GM18520 (cell line): ENCODE data around the gene SPECC1.
A peak's percentile ranks its signal among the peaks of the same experiment; 100 is the strongest.
"Not testable (repeated sequence)": the region's sequence is repeated elsewhere in the genome, so short reads cannot be mapped to it uniquely, and the experiment has no call there.

Experiments
- ATAC-seq: cut with Tn5 transposase; IDR thresholded peaks from one replicate; pipeline ENCODE4 v1.9.1; 2021; ENCODE audit not compliant: unreplicated experiment

SPECC1 gene

DNA sequence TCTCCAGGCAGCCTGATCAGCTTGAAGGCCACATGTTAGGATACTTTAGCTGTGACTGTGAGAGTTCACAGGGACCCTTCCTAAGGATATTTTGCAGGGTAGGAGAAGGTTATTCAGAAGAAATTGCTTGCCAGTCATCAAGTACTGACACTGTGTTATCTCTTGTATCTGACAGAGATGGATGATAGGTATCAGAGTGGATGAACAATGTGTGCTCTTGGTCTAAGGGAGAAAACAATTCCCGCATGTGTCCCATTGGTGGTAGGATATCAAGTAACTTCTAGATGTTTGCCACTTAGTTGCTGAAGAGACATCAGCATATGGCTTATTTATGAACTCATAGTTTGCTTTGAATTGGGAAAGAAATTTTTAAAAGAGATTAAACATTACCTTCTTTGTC is 219.3 kb downstream of the SPECC1 start:
- no peak for ATAC-seq

DNA sequence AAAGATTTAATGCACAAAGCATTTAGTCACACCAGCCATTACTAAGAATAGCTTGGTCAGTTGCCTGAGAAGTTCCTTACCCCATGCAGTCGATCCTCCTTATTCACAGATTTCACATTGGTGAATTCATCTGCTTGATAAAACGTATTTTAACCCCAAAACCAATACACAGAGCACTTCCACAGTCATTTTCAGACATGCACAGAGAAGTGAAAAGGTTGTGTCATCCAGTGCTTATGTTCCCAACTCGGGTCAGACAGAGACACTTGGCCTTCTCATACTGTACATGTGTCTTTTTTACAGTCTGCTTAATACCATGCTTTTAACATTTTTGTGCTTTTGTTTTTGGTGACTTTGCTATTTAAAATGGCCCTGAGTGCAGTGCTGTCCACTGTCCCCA is 219.7 kb downstream of the SPECC1 start:
- no peak for ATAC-seq

DNA sequence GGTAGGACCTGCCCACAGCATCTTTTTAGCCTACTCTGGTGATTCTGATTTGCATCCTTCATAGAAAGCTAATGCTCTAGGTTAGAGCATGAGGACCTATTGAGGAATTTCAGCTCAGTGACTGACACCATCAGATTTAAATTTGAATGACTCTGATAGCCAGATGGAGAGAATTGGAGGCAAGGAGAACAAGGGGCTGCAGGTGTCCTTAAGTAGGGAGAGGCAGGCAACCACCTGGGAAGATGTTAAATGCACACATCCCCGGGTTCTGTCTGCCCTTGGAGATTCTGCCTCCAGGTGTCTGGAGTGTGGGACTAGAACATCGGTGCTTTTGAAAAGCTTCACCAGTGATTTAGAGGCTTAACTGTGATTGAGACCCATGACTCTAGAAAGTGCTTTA is 221.8 kb downstream of the SPECC1 start:
- no peak for ATAC-seq

DNA sequence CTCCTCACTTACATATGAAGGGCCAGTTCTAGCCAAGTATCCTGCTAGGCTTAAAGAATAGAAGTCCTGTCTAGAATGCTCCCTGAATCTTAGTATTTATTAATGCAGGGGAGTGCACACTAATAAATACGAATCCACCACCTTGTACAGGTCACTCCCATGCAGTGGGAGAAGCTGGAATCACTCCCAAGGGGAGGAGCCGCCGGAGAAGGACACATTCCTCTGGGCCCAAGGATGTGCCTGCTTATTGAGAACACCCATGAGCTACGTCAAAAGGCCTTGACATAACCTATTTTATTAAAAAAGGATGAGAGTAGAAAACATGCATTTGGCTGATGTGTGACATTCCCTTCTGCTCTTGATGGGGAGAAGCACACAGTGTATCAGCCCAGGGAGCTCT is 223.5 kb downstream of the SPECC1 start:
- ATAC-seq = no peak

DNA sequence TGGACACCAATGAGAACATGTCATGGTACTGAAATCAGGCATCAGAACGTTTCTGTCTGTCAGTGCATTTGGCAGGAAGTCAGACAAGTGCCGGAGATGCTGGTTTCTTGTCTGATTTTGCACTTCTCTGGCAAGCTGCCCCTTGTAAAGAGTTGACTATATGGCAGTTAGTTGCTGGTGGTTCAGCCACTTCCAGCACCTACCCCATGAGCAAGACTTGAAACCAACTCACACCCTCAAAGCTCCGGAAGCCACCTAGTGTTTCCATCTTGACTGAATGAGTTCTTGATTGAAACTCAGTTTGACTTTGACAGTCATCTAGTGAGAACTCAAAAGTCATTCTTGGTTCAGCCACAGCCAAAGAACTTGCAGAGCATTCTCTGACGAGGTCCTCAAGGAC is 225.1 kb downstream of the SPECC1 start:
- peak; percentile 82 for ATAC-seq

DNA sequence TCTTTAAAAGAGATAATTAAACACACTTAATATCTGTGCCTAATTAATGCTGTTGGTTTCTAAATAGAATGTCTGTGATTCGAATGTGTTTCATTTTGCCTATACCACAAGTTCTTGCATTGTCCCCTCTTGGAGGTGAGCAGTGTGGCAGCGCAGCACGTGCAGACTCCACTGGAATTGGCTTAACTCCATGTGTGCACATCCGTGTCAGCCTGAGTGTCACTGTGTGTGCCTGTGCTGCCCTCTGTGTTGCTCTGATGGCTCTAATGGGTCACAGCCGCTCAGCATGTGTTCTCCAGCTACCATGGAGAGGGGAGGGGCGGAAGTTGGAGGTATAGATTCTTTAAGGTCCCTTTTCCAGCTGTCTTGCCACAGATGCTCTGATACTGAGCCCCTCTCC is 226.6 kb downstream of the SPECC1 start:
- no peak for ATAC-seq

DNA sequence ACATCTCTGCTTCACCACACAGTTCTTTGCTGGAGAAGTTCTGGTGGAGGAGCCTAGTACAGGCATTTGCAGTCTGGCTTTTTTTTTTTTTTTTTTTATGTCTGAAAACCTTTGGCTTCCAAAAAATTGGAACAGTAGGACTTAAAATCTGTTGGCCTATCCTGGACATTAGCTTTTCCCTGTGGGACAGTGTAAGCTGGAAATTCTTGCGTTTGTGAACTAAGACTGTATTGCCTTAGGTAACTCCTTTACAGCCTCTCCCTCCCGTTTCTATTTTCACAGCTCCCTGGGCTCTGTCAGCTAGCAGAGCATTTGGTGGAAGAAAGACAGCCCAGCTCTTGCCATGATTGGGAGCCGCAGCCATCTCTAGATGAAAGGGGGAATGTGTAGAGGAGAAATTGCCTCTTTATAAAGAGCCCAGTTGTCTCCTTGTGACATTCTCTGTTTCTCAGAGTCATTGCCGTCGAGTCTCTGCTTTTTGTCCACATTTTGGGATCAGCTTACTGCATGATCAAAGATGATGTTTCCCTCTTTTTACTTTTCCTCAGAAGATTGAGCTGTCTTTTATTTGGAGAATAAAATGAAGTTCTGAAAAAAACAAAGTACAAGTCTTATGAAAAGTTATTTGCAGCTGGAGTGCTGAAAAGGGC is 227.5 kb downstream of the SPECC1 start:
- no peak for ATAC-seq

DNA sequence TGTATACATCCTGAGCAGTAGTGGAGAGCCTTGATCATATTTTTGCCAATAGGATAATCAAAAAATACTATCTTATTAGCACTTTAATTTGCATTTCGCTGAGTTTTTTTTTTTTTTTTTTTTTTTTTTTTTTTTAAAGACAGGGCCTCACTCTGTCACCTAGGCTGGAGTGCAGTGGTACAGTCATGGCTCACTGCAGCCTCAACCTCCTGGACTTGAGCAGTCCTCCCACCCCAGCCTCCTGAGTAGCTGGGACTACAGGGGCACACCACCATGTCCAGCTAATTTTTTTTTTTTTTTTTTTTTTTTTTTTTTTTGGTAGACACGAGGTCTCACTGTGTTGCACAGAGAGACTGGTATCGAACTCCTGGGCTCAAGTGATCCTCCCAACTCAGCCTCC is 230.6 kb downstream of the SPECC1 start:
- ATAC-seq = not testable (repeated sequence)

DNA sequence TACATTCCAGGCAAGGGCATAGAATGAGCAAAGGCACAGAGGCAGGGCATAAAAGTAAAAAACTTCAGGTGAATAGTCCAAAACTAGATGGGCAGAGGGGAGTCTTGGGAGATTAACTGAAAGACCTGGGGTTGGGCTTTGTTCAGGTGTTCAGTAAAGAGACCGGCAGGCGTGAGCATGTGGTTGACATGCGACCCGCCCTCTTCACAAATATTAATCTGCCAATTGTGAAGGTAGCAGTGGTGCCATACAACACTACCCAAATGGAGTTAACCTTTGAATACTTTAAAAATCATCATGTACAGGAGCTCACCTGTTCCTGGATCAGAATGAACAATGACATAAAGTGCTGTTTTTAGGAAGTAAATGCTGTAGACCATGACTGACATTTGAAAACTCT is 232.7 kb downstream of the SPECC1 start:
- ATAC-seq = no peak

DNA sequence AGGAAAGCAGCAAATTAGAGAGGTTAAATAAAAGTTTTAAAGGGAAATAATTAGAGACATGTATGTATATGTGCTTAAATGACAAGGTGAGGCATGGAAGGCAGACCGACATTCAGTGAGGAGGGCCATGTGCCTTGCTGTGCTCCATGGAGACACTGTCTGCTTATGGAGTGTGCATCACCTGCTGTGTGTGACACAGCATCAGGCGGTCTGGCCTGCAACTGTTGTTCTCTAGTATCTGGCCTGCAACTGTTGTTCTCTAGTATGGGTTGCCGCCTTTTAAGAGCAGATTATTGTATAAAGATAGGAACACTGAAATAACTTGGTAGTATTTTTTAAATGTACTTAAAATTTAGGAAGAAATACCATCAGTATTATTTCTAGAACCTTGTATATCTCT is 233.1 kb downstream of the SPECC1 start:
- no peak for ATAC-seq

DNA sequence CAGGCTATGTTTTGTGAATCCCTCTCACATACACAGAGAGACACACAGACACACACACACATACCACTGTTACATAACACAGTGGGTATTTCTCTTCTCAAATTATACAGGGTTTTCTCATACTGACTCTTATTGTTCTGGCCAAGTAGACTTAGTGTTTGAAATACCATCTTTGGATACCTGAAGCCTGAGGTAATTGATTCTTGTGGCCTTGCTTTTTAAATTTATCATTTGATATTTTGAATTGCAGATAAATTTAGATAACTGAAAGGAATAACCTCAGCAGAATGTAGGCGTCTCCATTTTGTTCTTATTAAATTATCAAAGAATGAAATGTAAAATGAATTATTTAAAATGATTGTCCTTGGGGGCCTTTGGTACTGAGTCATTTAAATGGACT is 234.4 kb downstream of the SPECC1 start:
- no peak for ATAC-seq

DNA sequence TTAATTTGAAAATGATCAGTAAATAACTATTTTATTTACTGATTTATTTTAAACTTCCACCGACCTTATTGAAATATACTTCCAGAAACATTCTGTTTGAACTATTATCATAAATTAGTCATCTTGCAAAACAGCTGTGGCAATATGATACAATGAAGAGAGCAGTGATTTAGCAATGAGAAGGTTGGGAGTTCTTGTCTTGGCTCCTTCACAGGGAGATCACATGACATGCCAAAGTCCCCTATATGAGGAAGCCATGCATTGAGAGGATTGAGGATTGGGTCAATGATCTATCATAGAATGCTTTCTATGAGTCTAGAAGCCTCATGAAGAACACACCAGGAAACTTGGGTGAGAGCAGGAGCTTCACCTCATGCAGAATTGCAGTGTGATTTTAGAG is 235.5 kb downstream of the SPECC1 start:
- ATAC-seq = no peak

DNA sequence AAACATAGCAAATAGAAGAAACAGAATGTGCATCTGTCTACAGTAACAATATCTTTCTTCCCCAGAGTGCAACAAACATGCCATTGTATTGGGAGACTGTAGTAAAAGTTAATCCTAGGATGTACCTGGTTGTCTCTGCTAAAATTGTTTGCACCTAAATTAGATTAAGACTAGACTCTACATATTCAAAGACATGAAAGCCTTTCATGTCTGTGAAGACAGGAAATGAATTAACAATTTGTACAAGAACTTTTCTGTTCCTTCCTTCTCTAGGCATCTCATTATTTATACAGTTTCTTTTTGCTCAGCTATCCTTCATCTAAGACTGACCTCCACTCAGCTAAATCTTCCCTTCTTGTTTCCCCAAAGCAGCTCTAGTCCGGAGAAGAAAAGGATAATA is 237.5 kb downstream of the SPECC1 start:
- ATAC-seq = no peak

DNA sequence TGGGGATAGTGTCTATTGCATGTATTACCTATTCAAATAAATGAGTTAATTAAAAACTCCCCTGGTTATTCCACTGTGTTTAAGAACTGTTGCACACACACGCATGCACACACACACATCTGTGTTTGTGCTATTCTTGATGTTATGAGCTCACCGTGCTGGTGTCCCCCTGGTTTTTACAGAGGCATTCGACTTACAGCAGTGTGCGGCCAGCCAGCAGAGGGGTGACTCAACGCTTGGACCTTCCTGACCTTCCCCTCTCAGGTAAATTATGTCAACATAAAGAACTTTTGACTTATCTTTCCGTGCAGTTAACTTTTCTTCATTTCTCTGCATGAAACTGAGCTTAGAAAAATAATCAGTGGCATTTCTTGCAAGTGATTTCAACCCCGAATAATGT is 244.2 kb downstream of the SPECC1 start:
- no peak for ATAC-seq

DNA sequence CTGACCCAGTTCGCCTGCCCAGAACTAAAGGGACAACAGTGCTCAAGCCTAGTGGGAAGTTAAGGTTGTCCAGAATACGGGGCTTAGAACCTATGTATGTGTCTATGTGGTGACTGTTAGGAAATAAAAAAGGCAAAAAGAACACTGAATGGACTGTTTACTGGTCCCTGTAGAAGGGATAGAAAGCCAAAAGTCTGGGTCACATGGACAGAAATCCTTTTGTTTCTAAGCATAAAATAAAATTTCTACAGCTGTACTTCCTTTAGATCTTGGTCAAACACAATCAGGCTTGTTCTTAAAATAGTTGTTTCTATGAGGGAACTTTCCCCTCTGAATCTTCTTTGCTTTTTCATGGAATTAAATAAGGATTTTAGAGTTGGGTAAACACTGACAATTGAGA is 245.4 kb downstream of the SPECC1 start:
- no peak for ATAC-seq

DNA sequence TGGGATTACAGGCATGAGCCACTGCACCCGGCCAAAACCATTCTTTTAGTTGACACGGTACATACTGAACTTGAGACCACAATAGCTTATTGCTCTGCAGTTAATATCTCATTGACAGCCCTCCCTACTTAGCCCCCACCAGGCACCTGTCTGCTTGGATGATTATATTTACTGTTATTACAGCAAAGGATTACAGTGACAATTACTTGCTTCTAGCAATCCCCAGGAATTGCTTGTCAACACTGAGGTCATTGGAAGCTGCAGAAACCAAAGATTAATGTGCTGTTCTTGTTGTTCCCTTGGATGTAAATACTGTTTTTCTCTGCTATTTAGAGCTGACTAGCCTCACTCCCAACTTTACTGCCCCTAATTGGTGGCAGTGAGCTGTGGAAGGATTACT is 247.0 kb downstream of the SPECC1 start:
- ATAC-seq = no peak

DNA sequence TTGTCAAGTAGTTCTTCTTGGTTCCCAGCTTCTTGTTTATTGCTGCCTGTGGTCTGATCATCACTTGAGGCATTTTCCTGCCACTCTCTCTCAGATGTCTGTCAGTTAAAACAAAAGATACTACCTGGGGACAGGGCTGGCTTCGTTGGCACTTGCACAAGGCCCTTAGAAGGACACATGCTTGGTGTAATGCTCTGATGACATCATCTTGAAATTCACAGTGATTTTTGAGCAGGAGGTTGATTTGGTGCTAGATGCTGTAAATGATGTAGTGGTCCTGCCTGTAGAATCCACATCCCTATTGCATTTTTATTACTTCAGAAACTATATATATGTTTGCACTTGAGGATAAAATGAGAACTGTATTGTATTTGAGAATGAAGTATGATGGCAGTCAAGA is 247.8 kb downstream of the SPECC1 start:
- ATAC-seq = no peak

DNA sequence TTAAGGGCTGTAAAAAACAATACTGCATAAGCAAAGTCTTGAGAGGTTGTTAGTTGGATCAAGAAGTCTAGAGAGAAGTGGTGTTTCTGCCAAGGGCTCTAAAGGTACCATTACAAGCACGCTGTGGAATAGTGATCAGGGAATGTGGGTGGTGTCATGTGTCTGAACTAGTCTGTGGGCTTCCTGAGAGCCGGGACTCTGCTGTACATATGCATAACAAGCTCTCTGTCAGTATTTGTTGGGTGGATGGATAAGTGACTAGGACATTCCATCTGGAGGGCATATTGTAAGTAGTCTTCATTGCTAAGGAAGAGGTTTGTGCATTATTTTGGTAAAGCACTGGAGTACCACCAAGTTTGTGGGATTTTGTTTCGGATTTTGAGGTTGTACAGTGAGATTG is 248.6 kb downstream of the SPECC1 start:
- ATAC-seq = no peak

DNA sequence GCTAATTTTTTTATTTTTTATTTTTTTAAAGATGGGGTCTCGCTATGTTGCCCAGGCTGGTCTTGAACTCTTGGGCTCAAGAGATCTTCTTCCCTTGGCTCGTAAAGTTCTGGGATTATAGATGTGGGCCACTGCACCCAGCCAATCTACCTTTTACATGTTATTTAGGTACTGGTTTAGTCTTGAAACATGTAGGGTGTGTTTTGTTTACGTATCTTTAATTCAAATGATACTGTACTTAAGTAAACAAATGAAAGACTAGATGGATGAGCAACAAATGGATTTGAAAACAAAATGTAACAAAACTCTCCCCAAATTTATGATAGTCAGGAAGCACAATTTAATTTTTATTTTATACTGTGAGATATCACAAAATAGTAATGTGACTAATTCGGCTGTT is 250.5 kb downstream of the SPECC1 start:
- ATAC-seq = no peak

DNA sequence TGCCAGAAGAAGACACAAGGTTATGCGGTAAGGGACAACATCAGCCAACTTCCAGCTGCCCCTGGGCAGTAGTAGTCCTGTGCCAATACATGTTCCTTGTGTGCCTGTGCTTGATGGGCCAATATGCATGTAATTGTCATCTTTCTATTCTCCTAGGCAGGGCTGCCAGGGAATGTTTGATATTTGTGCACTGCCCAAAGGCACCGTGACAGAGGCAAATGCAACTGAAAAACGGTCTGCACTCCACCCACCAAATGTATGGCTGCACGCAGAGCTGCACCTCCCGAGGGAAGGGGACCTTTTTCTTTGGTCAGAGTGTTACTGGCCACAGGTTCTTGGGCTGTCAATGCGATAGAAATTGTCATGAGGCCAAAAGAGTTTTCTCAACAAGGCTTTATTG is 251.1 kb downstream of the SPECC1 start:
- no peak for ATAC-seq

DNA sequence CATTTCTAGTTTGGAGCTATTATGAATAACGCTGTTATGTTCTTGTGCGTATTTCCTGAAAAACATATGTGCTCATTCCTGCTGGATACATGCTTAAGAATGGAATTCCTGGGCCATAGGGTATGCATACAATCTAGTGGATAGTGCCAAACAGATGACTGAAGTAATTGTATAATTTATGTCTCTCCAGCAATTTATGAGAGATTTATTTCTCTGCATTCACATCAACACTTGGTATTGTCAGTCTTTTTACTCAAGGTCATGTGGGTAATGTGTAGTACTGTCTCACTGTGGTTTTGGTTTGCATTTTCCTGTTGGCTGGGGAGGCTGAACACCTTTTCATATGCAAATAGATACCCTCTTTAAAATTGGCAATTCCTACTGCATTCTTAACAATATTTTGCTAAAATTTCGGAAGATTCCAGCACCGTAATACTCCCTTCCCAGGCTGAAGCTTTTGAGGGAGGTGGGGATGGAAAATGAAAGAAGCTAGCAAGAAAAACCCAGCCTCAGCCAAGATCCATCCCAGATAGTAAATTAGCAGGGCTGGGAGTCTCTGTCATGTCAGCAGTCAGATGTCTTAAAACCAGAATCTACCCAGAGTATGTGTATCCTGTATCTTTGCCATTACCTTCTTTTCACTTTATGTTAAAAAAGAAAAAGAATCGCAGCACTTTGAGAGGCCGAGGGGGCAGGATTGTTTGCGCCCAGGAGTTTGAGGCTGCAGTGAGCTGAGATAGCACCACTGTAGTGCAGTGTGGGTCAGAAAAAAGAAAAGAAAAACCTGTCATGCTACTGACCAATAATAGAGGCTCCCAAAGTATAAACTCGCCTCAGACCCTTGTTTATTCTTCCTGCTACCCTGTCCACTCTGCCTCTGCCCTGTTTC is 253.3 kb downstream of the SPECC1 start:
- ATAC-seq = no peak

DNA sequence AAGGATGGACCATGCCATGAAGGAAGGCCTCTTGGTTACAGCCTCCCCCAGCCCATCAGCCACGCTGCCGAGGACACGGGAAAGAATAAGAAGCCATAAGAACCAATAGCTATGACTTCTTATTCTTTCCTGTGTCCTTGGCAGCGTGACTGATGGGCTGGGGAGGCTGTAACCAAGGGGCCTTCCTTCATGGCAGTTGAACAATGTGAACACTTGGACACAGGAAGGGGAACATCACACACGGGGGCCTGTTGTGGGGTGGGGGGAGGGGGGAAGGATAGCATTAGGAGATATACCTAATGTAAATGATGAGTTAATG is 253.9 kb downstream of the SPECC1 start:
- not testable (repeated sequence) for ATAC-seq

DNA sequence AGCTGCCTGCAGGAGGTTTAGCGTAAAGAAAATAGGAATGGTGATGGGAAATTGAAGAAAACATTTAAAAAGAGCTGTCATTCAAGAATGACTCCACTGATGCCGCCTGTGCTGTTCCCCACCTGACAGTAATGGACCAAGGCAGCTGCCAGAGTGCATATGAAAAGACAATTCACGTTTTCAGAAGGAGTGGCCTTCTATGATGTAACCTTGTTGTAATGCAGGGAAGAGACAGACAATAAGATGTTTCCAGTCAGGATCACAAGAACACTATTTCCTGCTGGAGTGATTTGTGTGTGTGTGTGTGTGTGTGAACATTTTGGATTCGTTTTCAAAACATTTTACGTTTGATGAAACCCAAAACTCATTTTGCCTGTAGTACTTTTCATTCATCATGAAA is 254.4 kb downstream of the SPECC1 start:
- no peak for ATAC-seq
